Pancreas (tissue), 10 donors: ENCODE measurements around the gene HRH1. TPM values are rescaled to one million over a fixed set of nuclear protein-coding genes. Genes with fewer than 3 reads are reported as not detected.

Experiments used
- ATAC-seq, 4 donors: fragments of 200-7000 bp; cut with Tn5 transposase; one replicate each; pipeline versions ENCODE4 v1.8.0 to v1.9.1; 2020; ENCODE audit warnings: mild to moderate bottlenecking in 4 of 4, moderate library complexity in 4 of 4
- DNase-seq, 6 donors: peaks; one replicate each; pipeline ENCODE4 v3.0.0-alpha.2; 2020
- FAIRE-seq: peaks from 2 replicates; lab custom pipeline; 2012; peaks lifted over from hg19 to GRCh38; lab: Jason Lieb, UNC
- H3K27ac ChIP-seq, 4 donors: fragments of 200-600 bp; sonication (generic); 1 replicate in 3 of 4; 2 replicates in 1 of 4; pipeline versions ENCODE4 v1.5.0 to v1.8.0; 2020
- H3K27me3 ChIP-seq, 4 donors: fragments of 200-600 bp; one replicate each; pipeline ENCODE4 v1.8.0; 2021
- H3K36me3 ChIP-seq, 3 donors: fragments of 200-600 bp; sonication (generic) in 1 of 3; one replicate each; pipeline versions ENCODE4 v1.5.0 to v1.8.0; 2020 to 2021
- H3K4me1 ChIP-seq, 3 donors: fragments of 200-600 bp; one replicate each; pipeline ENCODE4 v1.8.0; 2021
- H3K4me3 ChIP-seq, 4 donors: fragments of 200-600 bp; sonication (generic) in 2 of 4; one replicate each; pipeline versions ENCODE4 v1.5.0 to v1.8.0; 2020 to 2021
- H3K9me3 ChIP-seq, 4 donors: fragments of 200-600 bp; one replicate each; pipeline ENCODE4 v1.8.0; 2021
- WGBS, 2 donors: extraction: QIAGEN DNeasy Blood & Tissue Kit; methylation state at CpG; one replicate each; pipeline ENCODE4 v1.1.7; 2013; 5-methylcytosine and 5-hydroxymethylcytosine counted together
- intact Hi-C, 3 donors: fragments of 100-400 bp; cut with DNase I; formaldehyde crosslinking; loops; one replicate each; pipeline versions ENCODE4 v1.11.1 to v1.14.2; 2022
- polyA plus RNA-seq, 2 donors: library from polyadenylated mRNA; stranded (reverse); fragments of 200-250 nt; gene quantifications; one replicate each; pipeline ENCODE4 v1.2.3, GENCODE V29; 2013
- total RNA-seq, 6 donors: library from RNA; stranded (reverse); fragmentation: NEBNext Ultra II Directional in 4 of 6; extraction: Animal tissue kit (Norgen Biotek cat#: 25700) in 4 of 6; gene quantifications; one replicate each; pipeline versions ENCODE4 v1.2.1 to v1.2.4, GENCODE V29; 2021 to 2023
- TF ChIP-seq, protein P1 (sequence below), 4 donors: fragments of 200-600 bp; sonication (generic) in 3 of 4; IDR thresholded peaks; one replicate each; pipeline versions ENCODE4 v1.5.0 to v1.8.0; 2021; ENCODE audit warnings: antibody characterized with exemption in 4 of 4
- donor health status: healthy with polysubstance abuse.
- donor health status: DM: no; HTN: no; CAD: no; lungs with moderate emphysema.
- donor health status: DM: no; HTN: no; CAD: no.
- donor health status: control.
- donor health status: control.
- donor health status: Bipolar disorder and iron deficiency.
- donor health status: DM: yes; HTN: yes; CAD: no.
- donor health status: DM: no; HTN: no; CAD: no.
- donor health status: DM: no; HTN: no; CAD: no.
- donor health status: DM: yes; HTN: yes; CAD: no.

Gene HRH1
- total and polyA plus RNA-seq, 8 donors: 0.16 to 1.3 (median 0.25) TPM

DNA sequence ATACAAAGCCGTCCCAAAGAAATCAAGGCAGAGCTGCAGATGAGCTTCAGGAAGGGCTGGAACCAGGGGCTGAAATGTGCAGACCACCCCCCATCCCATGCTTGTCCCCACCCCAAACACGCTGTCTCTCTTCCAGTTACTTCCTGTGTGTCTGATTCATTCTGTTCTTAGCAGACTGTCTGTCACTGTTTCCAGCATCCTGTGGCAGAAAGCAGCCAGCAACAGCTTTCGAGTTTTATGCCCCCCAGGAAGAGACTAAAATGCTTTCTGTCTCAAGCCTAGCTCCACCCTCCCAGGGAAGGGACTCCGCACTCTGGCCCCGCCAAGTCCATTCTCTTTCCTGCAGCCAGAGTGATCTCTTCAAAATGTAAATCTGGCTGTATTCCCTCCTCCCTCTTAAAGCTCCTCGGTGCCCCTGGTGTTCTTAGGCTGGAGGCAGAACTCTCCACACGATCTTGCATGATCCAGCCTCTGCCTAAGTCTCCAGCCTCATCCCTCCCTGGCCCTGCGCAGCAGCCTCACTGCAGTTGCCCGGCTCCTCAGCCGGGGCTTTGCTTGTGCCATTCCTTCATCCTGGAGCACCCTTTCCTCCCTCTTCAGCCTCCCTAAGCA, 41.5 kb downstream of the HRH1 start:
- no peaks in the 10 kb centered on the region for H3K36me3 ChIP-seq
- WGBS, 2 donors: 38% methylated on average over 10 of the region's 10 CpGs
- no peak overlapping the region for H3K27ac ChIP-seq
- FAIRE-seq (no peak), DNase-seq (no peak), ATAC-seq (peak in 1 of 4 donors; percentile 14)
- TF ChIP-seq, protein P1, sequence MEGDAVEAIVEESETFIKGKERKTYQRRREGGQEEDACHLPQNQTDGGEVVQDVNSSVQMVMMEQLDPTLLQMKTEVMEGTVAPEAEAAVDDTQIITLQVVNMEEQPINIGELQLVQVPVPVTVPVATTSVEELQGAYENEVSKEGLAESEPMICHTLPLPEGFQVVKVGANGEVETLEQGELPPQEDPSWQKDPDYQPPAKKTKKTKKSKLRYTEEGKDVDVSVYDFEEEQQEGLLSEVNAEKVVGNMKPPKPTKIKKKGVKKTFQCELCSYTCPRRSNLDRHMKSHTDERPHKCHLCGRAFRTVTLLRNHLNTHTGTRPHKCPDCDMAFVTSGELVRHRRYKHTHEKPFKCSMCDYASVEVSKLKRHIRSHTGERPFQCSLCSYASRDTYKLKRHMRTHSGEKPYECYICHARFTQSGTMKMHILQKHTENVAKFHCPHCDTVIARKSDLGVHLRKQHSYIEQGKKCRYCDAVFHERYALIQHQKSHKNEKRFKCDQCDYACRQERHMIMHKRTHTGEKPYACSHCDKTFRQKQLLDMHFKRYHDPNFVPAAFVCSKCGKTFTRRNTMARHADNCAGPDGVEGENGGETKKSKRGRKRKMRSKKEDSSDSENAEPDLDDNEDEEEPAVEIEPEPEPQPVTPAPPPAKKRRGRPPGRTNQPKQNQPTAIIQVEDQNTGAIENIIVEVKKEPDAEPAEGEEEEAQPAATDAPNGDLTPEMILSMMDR (IDR thresholded peaks at IDR 0.05): no peak
- no peaks in the 10 kb centered on the region for H3K4me1 ChIP-seq
- H3K9me3 ChIP-seq: no peaks in the 10 kb centered on the region
- H3K4me3 ChIP-seq: no peak overlapping the region
- no peaks in the 10 kb centered on the region for H3K27me3 ChIP-seq
- intact Hi-C loops: no loop called here

DNA sequence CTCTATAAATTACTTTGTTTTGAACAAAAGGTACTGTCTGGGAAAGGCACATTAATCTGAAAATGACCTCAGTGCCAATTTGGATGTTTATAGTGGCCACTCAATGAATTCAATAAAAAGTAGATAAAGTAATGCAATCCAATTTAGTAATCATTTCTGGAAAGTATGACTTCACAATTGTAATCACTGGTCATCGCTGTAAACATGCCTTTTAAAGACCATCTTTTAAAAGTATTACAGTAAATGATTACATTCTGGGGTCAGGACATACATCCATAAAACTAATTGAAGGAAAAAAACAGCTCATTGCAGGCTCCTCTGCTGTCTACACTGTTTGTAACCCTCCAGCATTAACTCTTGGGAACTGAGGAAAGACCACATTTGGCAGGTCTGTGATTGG, 43.2 kb downstream of the HRH1 start:
- FAIRE-seq (no peak), ATAC-seq (no peak), DNase-seq (no peak)
- WGBS, 2 donors: 32 to 58% methylated on average over 1 of the region's 1 CpG
- no peak overlapping the region for H3K27ac ChIP-seq
- intact Hi-C loops: no loop called here
- no peaks in the 10 kb centered on the region for H3K27me3 ChIP-seq
- TF ChIP-seq, protein P1 (IDR thresholded peaks at IDR 0.05): no peak
- H3K9me3 ChIP-seq: no peaks in the 10 kb centered on the region
- H3K4me1 ChIP-seq: no peaks in the 10 kb centered on the region
- no peak overlapping the region for H3K4me3 ChIP-seq
- H3K36me3 ChIP-seq: no peaks in the 10 kb centered on the region

DNA sequence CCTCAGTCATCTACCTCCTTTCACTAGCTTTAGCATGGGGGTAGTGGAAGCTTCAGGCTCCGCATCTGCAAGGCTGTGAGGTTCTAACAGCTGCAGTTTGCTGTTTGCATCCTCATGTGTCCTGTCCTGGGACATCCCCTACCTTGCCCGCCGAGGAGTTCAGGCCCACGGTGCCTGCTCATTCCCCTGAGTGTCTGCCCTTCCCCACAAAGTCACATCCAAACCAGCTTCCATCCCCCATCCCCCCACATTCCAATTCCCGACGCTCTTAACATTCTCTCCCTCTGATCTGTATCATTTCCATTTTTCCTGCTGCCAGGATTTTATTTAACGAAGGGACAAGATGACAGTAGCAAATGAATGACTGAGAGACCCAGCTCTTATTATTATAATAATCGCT, 43.8 kb downstream of the HRH1 start:
- H3K4me3 ChIP-seq: no peak overlapping the region
- DNase-seq (no peak), ATAC-seq (no peak), FAIRE-seq (no peak)
- H3K9me3 ChIP-seq: no peaks in the 10 kb centered on the region
- H3K27ac ChIP-seq: no peak overlapping the region
- H3K36me3 ChIP-seq: no peaks in the 10 kb centered on the region
- WGBS, 2 donors: 31 to 34% methylated on average over 8 of the region's 8 CpGs
- intact Hi-C loops: no loop called here
- TF ChIP-seq, protein P1 (IDR thresholded peaks at IDR 0.05): no peak
- H3K4me1 ChIP-seq: no peaks in the 10 kb centered on the region
- H3K27me3 ChIP-seq: no peaks in the 10 kb centered on the region

DNA sequence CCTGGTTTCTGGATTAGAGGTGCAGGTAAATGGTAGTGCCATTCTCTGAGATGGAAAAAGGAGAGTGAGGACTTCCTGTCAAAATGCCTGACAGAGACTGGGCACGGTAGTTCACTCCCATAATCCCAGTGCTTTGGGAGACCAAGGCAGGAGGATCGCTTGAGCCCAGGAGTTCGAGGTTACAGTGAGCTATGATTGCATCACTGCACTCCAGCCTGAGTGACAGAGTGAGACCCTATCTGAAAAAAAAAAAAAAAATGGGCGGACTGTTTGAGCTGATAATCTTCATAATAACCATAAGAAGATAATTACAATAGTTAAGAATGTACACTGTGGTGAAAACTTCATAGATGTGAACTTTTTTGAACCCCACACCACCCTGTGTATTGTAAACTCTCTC, 44.2 kb downstream of the HRH1 start:
- Histone ChIP-seq H3K36me3 (no peaks in the 10 kb centered on the region), H3K27me3 (no peaks in the 10 kb centered on the region), H3K9me3 (no peaks in the 10 kb centered on the region), H3K4me1 (no peaks in the 10 kb centered on the region), H3K27ac (no peak overlapping the region), H3K4me3 (no peak overlapping the region)
- FAIRE-seq: no peak
- WGBS, 2 donors: 52 to 64% methylated on average over 4 of the region's 4 CpGs
- intact Hi-C loops: no loop called here
- DNase-seq: no peak
- no peak for ATAC-seq
- TF ChIP-seq, protein P1 (IDR thresholded peaks at IDR 0.05): no peak
